Heart left ventricle (tissue), 16 donors: ENCODE measurements around the gene E2F1. TPM values are rescaled to one million over a fixed set of nuclear protein-coding genes. Genes with fewer than 3 reads are reported as not detected.

Experiments
- ATAC-seq, 4 donors: fragments of 200-7000 bp; cut with Tn5 transposase; one replicate each; pipeline ENCODE4 v1.9.1; 2020 to 2022; ENCODE audit warnings: moderate library complexity in 4 of 4, mild to moderate bottlenecking in 3 of 4, moderate number of reproducible peaks in 1 of 4
- DNase-seq, 5 donors: peaks; one replicate each; pipeline ENCODE4 v3.0.0-alpha.2; 2020
- H3K27ac ChIP-seq, 12 donors: fragments of 200-600 bp; sonication (generic) in 4 of 12; one replicate each; pipeline versions ENCODE4 v1.5.0 to v1.8.0; 2016 to 2022; ENCODE audit warnings: mild to moderate bottlenecking in 2 of 12
- H3K27me3 ChIP-seq, 9 donors: fragments of 200-600 bp; sonication (generic) in 2 of 9; one replicate each; pipeline versions ENCODE4 v1.5.1 to v1.8.0; 2016 to 2022; ENCODE audit warnings: mild to moderate bottlenecking in 3 of 9
- H3K36me3 ChIP-seq, 9 donors: fragments of 200-600 bp; sonication (generic) in 2 of 9; one replicate each; pipeline versions ENCODE4 v1.5.0 to v1.8.0; 2018 to 2022; ENCODE audit warnings: mild to moderate bottlenecking in 2 of 9
- H3K4me1 ChIP-seq, 12 donors: fragments of 200-600 bp; sonication (generic) in 4 of 12; one replicate each; pipeline versions ENCODE4 v1.5.0 to v1.8.0; 2016 to 2022; ENCODE audit warnings: mild to moderate bottlenecking in 3 of 12
- H3K4me3 ChIP-seq, 12 donors: fragments of 200-600 bp; sonication (generic) in 4 of 12; one replicate each; pipeline versions ENCODE4 v1.5.0 to v1.8.0; 2017 to 2022; ENCODE audit warnings: mild to moderate bottlenecking in 9 of 12, moderate library complexity in 4 of 12
- H3K9me3 ChIP-seq, 12 donors: fragments of 200-600 bp; sonication (generic) in 4 of 12; one replicate each; pipeline versions ENCODE4 v1.5.0 to v1.8.0; 2016 to 2022; ENCODE audit warnings: mild to moderate bottlenecking in 1 of 12
- CTCF ChIP-seq, 12 donors: fragments of 200-600 bp; sonication (generic) in 4 of 12; IDR thresholded peaks; one replicate each; pipeline versions ENCODE4 v1.5.0 to v1.8.0; 2018 to 2022; ENCODE audit warnings: antibody characterized with exemption in 12 of 12, mild to moderate bottlenecking in 5 of 12
- POLR2A ChIP-seq, 2 donors: fragments of 450-650 bp; IDR thresholded peaks; one replicate each; pipeline ENCODE4 v1.6.1; 2017; ENCODE audit warnings: antibody characterized with exemption in 2 of 2, mild to moderate bottlenecking in 2 of 2, moderate library complexity in 2 of 2
- WGBS, 4 donors: extraction: QIAGEN DNeasy Blood & Tissue Kit in 2 of 4; methylation state at CpG; one replicate each; pipeline versions ENCODE4 v1.1.5 to v1.1.7; 2013 to 2018; 5-methylcytosine and 5-hydroxymethylcytosine counted together
- intact Hi-C, 10 donors: fragments of 100-400 bp; cut with DNase I; formaldehyde crosslinking; loops; one replicate each; pipeline versions ENCODE4 v1.11.1 to v1.14.2; 2022
- polyA plus RNA-seq, 2 donors: library from polyadenylated mRNA; stranded (reverse); fragments of 200-250 nt; gene quantifications; one replicate each; pipeline ENCODE4 v1.2.3, GENCODE V29; 2013
- total RNA-seq, 9 donors: library from RNA; depleted of rRNA in 2 of 9; stranded (reverse); fragments of >200 nt in 2 of 9; fragmentation: NEBNext Ultra II Directional in 3 of 9; extraction: Animal tissue kit (Norgen Biotek cat#: 25700) in 3 of 9; gene quantifications; one replicate each; pipeline versions ENCODE4 v1.1.0 to v1.2.4, GENCODE V29; 2016 to 2023
- donor health status: ischemic (EF 13 %, LVEDD 7.1; RV severe dilation, severe dysfunction).
- donor health status: healthy with polysubstance abuse.
- donor health status: DM: no; HTN: yes; CAD: no.
- donor health status: DM: no; HTN: no; CAD: no.
- donor health status: ischemic (EF 25% LVEDD 6.9; RV normal size, moderate dysfunction).
- donor health status: ischemic (EF 25% LVEDD 5.7; RV mildly dilated, moderate dysfunction).
- donor health status: healthy.
- donor health status: DM: yes; HTN: yes; CAD: no.
- donor health status: ischemic (EF 35%, LVEDD 5.7; RV mildly dilated, moderate dysfunction).
- donor health status: nonischemic (EF 11% LVEDD 7.7; RV severe dilation, severe dysfunction).
- donor health status: DM: yes; HTN: yes; CAD: no.
- donor health status: PGD.
- donor health status: ischemic (EF 29% LVEDD 5.4; RV normal size, mild dysfunction).
- donor health status: nonischemic (EF 23%, LVEDD 6.1; RV moderate dilation, normal function).

Gene E2F1
- total and polyA plus RNA-seq, 11 donors: 0.32 to 6.4 (median 1.1) TPM

GRCh38 chr20:33655164-33655563, 31.0 kb downstream of the E2F1 start:
- DNase-seq (no peak), ATAC-seq (no peak)
- no peak for TF ChIP-seq CTCF (IDR thresholded peaks at IDR 0.05)
- TF ChIP-seq POLR2A (IDR thresholded peaks at IDR 0.05): no peak
- H3K4me3 ChIP-seq: no peak overlapping the region
- no peaks in the 10 kb centered on the region for H3K27me3 ChIP-seq
- peaks cover 0 to 34% (median 15%) of the 10 kb centered on the region in 9 donors for H3K36me3 ChIP-seq
- WGBS, 4 donors: 58 to 69% (median 61%) methylated on average over 4 of the region's 4 CpGs
- no peaks in the 10 kb centered on the region for H3K9me3 ChIP-seq
- intact Hi-C loops: no loop called here
- H3K27ac ChIP-seq: no peak overlapping the region
- peaks cover 0 to 17% (median 6%) of the 10 kb centered on the region in 12 donors for H3K4me1 ChIP-seq

GRCh38 chr20:33654680-33655161, 31.5 kb downstream of the E2F1 start:
- 71 to 79% (median 76%) methylated on average over 14 of the region's 14 CpGs for WGBS, 4 donors
- intact Hi-C loops: loop anchor here in 6 of 10 donors (5.0 kb wide), 2 partner anchors 192 to 197 kb away; no protein-coding TSS in a partner anchor
- Histone ChIP-seq H3K36me3 (peaks cover 0 to 30% (median 11%) of the 10 kb centered on the region in 9 donors), H3K27me3 (no peaks in the 10 kb centered on the region), H3K27ac (no peak overlapping the region), H3K4me1 (peaks cover 0 to 17% (median 6%) of the 10 kb centered on the region in 12 donors), H3K9me3 (no peaks in the 10 kb centered on the region), H3K4me3 (no peak overlapping the region)
- TF ChIP-seq CTCF (IDR thresholded peaks at IDR 0.05): no peak
- TF ChIP-seq POLR2A (IDR thresholded peaks at IDR 0.05): no peak
- DNase-seq (no peak), ATAC-seq (peak in 2 of 4 donors; percentile 1 to 5)

- ATAC-seq (peak in 3 of 4 donors; percentile 5 to 29 (median 12)), DNase-seq (no peak)
- Histone ChIP-seq H3K4me3 (peak overlapping the region in 2 of 12 donors; percentile 3 to 28), H3K36me3 (peaks cover 0 to 23% (median 8%) of the 10 kb centered on the region in 9 donors), H3K27ac (no peak overlapping the region), H3K9me3 (no peaks in the 10 kb centered on the region), H3K27me3 (no peaks in the 10 kb centered on the region), H3K4me1 (peaks cover 0 to 20% (median 8%) of the 10 kb centered on the region in 12 donors)
- intact Hi-C loops: loop anchor here in 9 of 10 donors (2.0 to 5.0 kb wide), 3 partner anchors 192 to 197 kb away; no protein-coding TSS in a partner anchor
- TF ChIP-seq CTCF (IDR thresholded peaks at IDR 0.05) (no peak), POLR2A (IDR thresholded peaks at IDR 0.05) (no peak)
- 83 to 90% (median 84%) methylated on average over 11 of the region's 11 CpGs for WGBS, 4 donors
Observed at GRCh38 chr20:33653900-33654596, 32.1 kb downstream of the E2F1 start.

- intact Hi-C loops: loop anchor here in 9 of 10 donors (2.0 to 5.0 kb wide), 3 partner anchors 191 to 197 kb away; no protein-coding TSS in a partner anchor
- Histone ChIP-seq H3K36me3 (peaks cover 0 to 18% (median 8%) of the 10 kb centered on the region in 9 donors), H3K4me1 (peaks cover 0 to 27% (median 12%) of the 10 kb centered on the region in 12 donors), H3K4me3 (peak overlapping the region in 5 of 12 donors; percentile 3 to 28 (median 23)), H3K27ac (peak overlapping the region in 2 of 12 donors; percentile 25 to 29), H3K9me3 (no peaks in the 10 kb centered on the region), H3K27me3 (no peaks in the 10 kb centered on the region)
- ATAC-seq (peak; percentile 45 to 66 (median 58)), DNase-seq (peak in 3 of 5 donors; percentile 61 to 67 (median 61))
- TF ChIP-seq CTCF (IDR thresholded peaks at IDR 0.05) (peak; percentile 46 to 82 (median 74)), POLR2A (IDR thresholded peaks at IDR 0.05) (no peak)
- WGBS, 4 donors: 45 to 52% (median 48%) methylated on average over 16 of the region's 16 CpGs
Observed at GRCh38 chr20:33653218-33653899, 32.8 kb downstream of the E2F1 start.
